Cardiac septum (tissue), 1 donor: ENCODE results near the gene CIRBP. TPM values are rescaled to one million over a fixed set of nuclear protein-coding genes. Genes with fewer than 3 reads are reported as not detected.

Experiments used
- DNase-seq: peaks from one replicate; pipeline ENCODE4 v3.0.0-alpha.2; 2020; ENCODE audit warnings: low spot score
- intact Hi-C: fragments of 100-400 bp; cut with DNase I; formaldehyde crosslinking; loops from one replicate; pipeline ENCODE4 v1.14.0; 2022
- total RNA-seq: library from RNA; stranded (reverse); fragmentation: NEBNext Ultra II Directional; extraction: Animal tissue kit (Norgen Biotek cat#: 25700); gene quantifications from one replicate; pipeline ENCODE4 v1.2.1, GENCODE V29; 2021
- donor health status: DM: no; HTN: no; CAD: no.

Gene CIRBP
- total RNA-seq, 1 donor from 2014 or later, result 318 TPM

- peak; percentile 90 for DNase-seq
- intact Hi-C loops, result no loop called here
Observed at GRCh38 chr19:1251330-1252220, 17.6 kb upstream of the CIRBP start.

- DNase-seq, result peak; percentile 95
- intact Hi-C loops, result no loop called here
Observed at GRCh38 chr19:1252221-1252820, 16.8 kb upstream of the CIRBP start.

- peak; percentile 97 for DNase-seq
- intact Hi-C loops, result no loop called here
Observed at GRCh38 chr19:1252821-1253513, 16.2 kb upstream of the CIRBP start.

- intact Hi-C loops, result no loop called here
- no peak for DNase-seq
Observed at GRCh38 chr19:1253514-1254080, 15.5 kb upstream of the CIRBP start.

GRCh38 chr19:1254081-1254527 lies 15.0 kb upstream of the CIRBP start:
- intact Hi-C loops, result no loop called here
- DNase-seq, result no peak

GRCh38 chr19:1254530-1255185 lies 14.5 kb upstream of the CIRBP start:
- DNase-seq, result no peak
- intact Hi-C loops, result no loop called here

GRCh38 chr19:1255186-1256161 lies 13.7 kb upstream of the CIRBP start:
- no peak for DNase-seq
- intact Hi-C loops, result no loop called here

- intact Hi-C loops, result no loop called here
- DNase-seq, result no peak
Observed at GRCh38 chr19:1256646-1257474, 12.3 kb upstream of the CIRBP start.

GRCh38 chr19:1257475-1258162 lies 11.5 kb upstream of the CIRBP start:
- no peak for DNase-seq
- intact Hi-C loops, result no loop called here

- intact Hi-C loops, result no loop called here
- DNase-seq, result no peak
Observed at GRCh38 chr19:1258163-1258492, 11.0 kb upstream of the CIRBP start.

GRCh38 chr19:1258707-1259205 lies 10.4 kb upstream of the CIRBP start:
- DNase-seq, result no peak
- intact Hi-C loops, result no loop called here

- intact Hi-C loops, result no loop called here
- peak; percentile 96 for DNase-seq
Observed at GRCh38 chr19:1259206-1259875, 9.8 kb upstream of the CIRBP start.

GRCh38 chr19:1259876-1260748 lies 9.0 kb upstream of the CIRBP start:
- DNase-seq, result no peak
- intact Hi-C loops, result no loop called here

- intact Hi-C loops, result no loop called here
- peak; percentile 99 for DNase-seq
Observed at GRCh38 chr19:1260749-1261537, 8.2 kb upstream of the CIRBP start.

- intact Hi-C loops, result no loop called here
- DNase-seq, result no peak
Observed at GRCh38 chr19:1261538-1261797, 7.7 kb upstream of the CIRBP start.
